ENCODE data around the gene ERC2. TPM values are rescaled to one million over a fixed set of nuclear protein-coding genes. Genes with fewer than 3 reads are reported as not detected.

Gene ERC2
- total RNA-seq, 2 experiments from 2014 or later, result not detected

GRCh38 chr3:55678546-55679216 lies 789.6 kb downstream of the ERC2 start:
- ChIA-PET POLR2A (no interaction called here), CTCF (ENCODE audit: unreplicated experiment) (no interaction called here)
- H3K4me3 ChIP-seq (ENCODE audit: low read depth, low read length, poor library complexity, severe bottlenecking), result no peak overlapping the region
- no peaks in the 10 kb centered on the region for H3K36me3 ChIP-seq (ENCODE audit: insufficient read depth, low read length)
- H3K9me3 ChIP-seq (ENCODE audit: low read length), result no peaks in the 10 kb centered on the region
- no peaks in the 10 kb centered on the region for H3K9me2 ChIP-seq (ENCODE audit: insufficient read depth, low read length)
- no peaks in the 10 kb centered on the region for H3K79me2 ChIP-seq (ENCODE audit: insufficient read depth, low read depth, low read length)
- intact Hi-C loops (cut with micrococcal nuclease; ENCODE audit: unreplicated experiment), result no loop called here
- no peak for DNase-seq (ENCODE audit: low spot score)
- no TSS peak for BruUV-seq (replicated peaks)
- no peak overlapping the region for H2AFZ ChIP-seq (ENCODE audit: low read length)
- no peaks in the 10 kb centered on the region for H4K20me1 ChIP-seq (ENCODE audit: insufficient read depth, low read length)
- no peaks in the 10 kb centered on the region for H3K4me1 ChIP-seq (ENCODE audit: insufficient read depth, low read length, poor library complexity, severe bottlenecking)
- no peak for TF ChIP-seq EZH2phosphoT487 (IDR thresholded peaks at IDR 0.05; ENCODE audit: borderline replicate concordance, low read depth, low read length)
- no peak for TF ChIP-seq CTCF (conservative IDR thresholded peaks at IDR 0.05; ENCODE audit: low read length)
- no peak overlapping the region for H3K27ac ChIP-seq (ENCODE audit: low read depth, low read length, poor library complexity, severe bottlenecking)
- no peak overlapping the region for H3K4me2 ChIP-seq (ENCODE audit: low read length)

GRCh38 chr3:55676643-55677042 lies 791.6 kb downstream of the ERC2 start:
- no peaks in the 10 kb centered on the region for H3K79me2 ChIP-seq (ENCODE audit: insufficient read depth, low read depth, low read length)
- ChIA-PET CTCF (ENCODE audit: unreplicated experiment) (no interaction called here), POLR2A (interaction anchor here (1.0 to 1.8 kb wide), 3 partner anchors 11 to 64 kb away, joined by 3 to 6 read pairs (median 3); no protein-coding TSS in a partner anchor)
- no peaks in the 10 kb centered on the region for H3K9me3 ChIP-seq (ENCODE audit: low read length)
- intact Hi-C loops (cut with micrococcal nuclease; ENCODE audit: unreplicated experiment), result no loop called here
- no peak overlapping the region for H2AFZ ChIP-seq (ENCODE audit: low read length)
- no peak overlapping the region for H3K27ac ChIP-seq (ENCODE audit: low read depth, low read length, poor library complexity, severe bottlenecking)
- H3K4me3 ChIP-seq (ENCODE audit: low read depth, low read length, poor library complexity, severe bottlenecking), result no peak overlapping the region
- H3K9me2 ChIP-seq (ENCODE audit: insufficient read depth, low read length), result no peaks in the 10 kb centered on the region
- no peak for TF ChIP-seq CTCF (conservative IDR thresholded peaks at IDR 0.05; ENCODE audit: low read length)
- TF ChIP-seq EZH2phosphoT487 (IDR thresholded peaks at IDR 0.05; ENCODE audit: borderline replicate concordance, low read depth, low read length), result no peak
- no TSS peak for BruUV-seq (replicated peaks)
- no peaks in the 10 kb centered on the region for H3K4me1 ChIP-seq (ENCODE audit: insufficient read depth, low read length, poor library complexity, severe bottlenecking)
- no peak overlapping the region for H3K4me2 ChIP-seq (ENCODE audit: low read length)
- no peaks in the 10 kb centered on the region for H4K20me1 ChIP-seq (ENCODE audit: insufficient read depth, low read length)
- no peaks in the 10 kb centered on the region for H3K36me3 ChIP-seq (ENCODE audit: insufficient read depth, low read length)
- no peak for DNase-seq (ENCODE audit: low spot score)

GRCh38 chr3:55675478-55675877 lies 792.8 kb downstream of the ERC2 start:
- DNase-seq (ENCODE audit: low spot score), result no peak
- H3K4me3 ChIP-seq (ENCODE audit: low read depth, low read length, poor library complexity, severe bottlenecking), result no peak overlapping the region
- no peaks in the 10 kb centered on the region for H3K9me3 ChIP-seq (ENCODE audit: low read length)
- ChIA-PET POLR2A (interaction anchor here (0.7 kb wide), 1 partner anchor 54 kb away, joined by 5 read pairs; no protein-coding TSS in a partner anchor), CTCF (ENCODE audit: unreplicated experiment) (no interaction called here)
- no peaks in the 10 kb centered on the region for H3K79me2 ChIP-seq (ENCODE audit: insufficient read depth, low read depth, low read length)
- no peaks in the 10 kb centered on the region for H3K4me1 ChIP-seq (ENCODE audit: insufficient read depth, low read length, poor library complexity, severe bottlenecking)
- H2AFZ ChIP-seq (ENCODE audit: low read length), result no peak overlapping the region
- no peak overlapping the region for H3K4me2 ChIP-seq (ENCODE audit: low read length)
- H3K27ac ChIP-seq (ENCODE audit: low read depth, low read length, poor library complexity, severe bottlenecking), result no peak overlapping the region
- BruUV-seq (replicated peaks), result no TSS peak
- no peaks in the 10 kb centered on the region for H3K9me2 ChIP-seq (ENCODE audit: insufficient read depth, low read length)
- intact Hi-C loops (cut with micrococcal nuclease; ENCODE audit: unreplicated experiment), result no loop called here
- TF ChIP-seq EZH2phosphoT487 (IDR thresholded peaks at IDR 0.05; ENCODE audit: borderline replicate concordance, low read depth, low read length), result no peak
- no peak for TF ChIP-seq CTCF (conservative IDR thresholded peaks at IDR 0.05; ENCODE audit: low read length)
- H4K20me1 ChIP-seq (ENCODE audit: insufficient read depth, low read length), result no peaks in the 10 kb centered on the region
- H3K36me3 ChIP-seq (ENCODE audit: insufficient read depth, low read length), result no peaks in the 10 kb centered on the region

Measured in OCI-LY7 (cell line).